ENCODE data around the gene ITPRID1. TPM values are rescaled to one million over a fixed set of nuclear protein-coding genes. Genes with fewer than 3 reads are reported as not detected.
A peak's percentile ranks its signal among the peaks of the same experiment; 100 is the strongest.

The ITPRID1 gene
- total RNA-seq, 1 experiment from 2014 or later, result not detected

DNA sequence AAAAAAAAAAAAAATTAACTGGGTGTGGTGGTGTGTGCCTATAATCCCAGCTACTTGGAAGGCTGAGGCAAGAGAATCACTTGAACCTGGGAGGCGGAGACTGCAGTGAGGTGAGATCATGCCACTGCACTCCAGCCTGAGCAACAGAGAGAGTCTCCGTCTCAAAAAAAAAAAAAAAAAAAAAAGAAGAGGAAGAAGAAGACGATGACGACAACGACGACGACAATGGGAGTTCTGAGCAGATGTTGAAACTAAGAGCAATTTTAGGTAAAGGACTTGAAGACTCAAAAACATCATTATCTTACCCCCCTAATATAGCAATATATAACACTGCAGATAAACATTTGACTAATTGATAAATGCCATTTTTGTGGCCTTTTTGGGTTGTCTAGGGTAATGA lies 133.6 kb downstream of the ITPRID1 start:
- no peaks in the 10 kb centered on the region for H3K27me3 ChIP-seq (ENCODE audit: control insufficient read depth, insufficient read depth, low read length)
- no peaks in the 10 kb centered on the region for H3K9me3 ChIP-seq (ENCODE audit: control insufficient read depth, insufficient read depth, low read depth, low read length)
- no peak for TF ChIP-seq TCF7L2 (IDR thresholded peaks at IDR 0.05; ENCODE audit: low read depth, low read length)
- no peak for TF ChIP-seq POLR2AphosphoS5 (IDR thresholded peaks at IDR 0.05; ENCODE audit: low read depth, low read length)
- TF ChIP-seq, protein P1, sequence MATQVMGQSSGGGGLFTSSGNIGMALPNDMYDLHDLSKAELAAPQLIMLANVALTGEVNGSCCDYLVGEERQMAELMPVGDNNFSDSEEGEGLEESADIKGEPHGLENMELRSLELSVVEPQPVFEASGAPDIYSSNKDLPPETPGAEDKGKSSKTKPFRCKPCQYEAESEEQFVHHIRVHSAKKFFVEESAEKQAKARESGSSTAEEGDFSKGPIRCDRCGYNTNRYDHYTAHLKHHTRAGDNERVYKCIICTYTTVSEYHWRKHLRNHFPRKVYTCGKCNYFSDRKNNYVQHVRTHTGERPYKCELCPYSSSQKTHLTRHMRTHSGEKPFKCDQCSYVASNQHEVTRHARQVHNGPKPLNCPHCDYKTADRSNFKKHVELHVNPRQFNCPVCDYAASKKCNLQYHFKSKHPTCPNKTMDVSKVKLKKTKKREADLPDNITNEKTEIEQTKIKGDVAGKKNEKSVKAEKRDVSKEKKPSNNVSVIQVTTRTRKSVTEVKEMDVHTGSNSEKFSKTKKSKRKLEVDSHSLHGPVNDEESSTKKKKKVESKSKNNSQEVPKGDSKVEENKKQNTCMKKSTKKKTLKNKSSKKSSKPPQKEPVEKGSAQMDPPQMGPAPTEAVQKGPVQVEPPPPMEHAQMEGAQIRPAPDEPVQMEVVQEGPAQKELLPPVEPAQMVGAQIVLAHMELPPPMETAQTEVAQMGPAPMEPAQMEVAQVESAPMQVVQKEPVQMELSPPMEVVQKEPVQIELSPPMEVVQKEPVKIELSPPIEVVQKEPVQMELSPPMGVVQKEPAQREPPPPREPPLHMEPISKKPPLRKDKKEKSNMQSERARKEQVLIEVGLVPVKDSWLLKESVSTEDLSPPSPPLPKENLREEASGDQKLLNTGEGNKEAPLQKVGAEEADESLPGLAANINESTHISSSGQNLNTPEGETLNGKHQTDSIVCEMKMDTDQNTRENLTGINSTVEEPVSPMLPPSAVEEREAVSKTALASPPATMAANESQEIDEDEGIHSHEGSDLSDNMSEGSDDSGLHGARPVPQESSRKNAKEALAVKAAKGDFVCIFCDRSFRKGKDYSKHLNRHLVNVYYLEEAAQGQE (IDR thresholded peaks at IDR 0.05; ENCODE audit: insufficient read depth in 1 of 2, low read depth in 2 of 2, low read length in 1 of 2), result no peak
- TF ChIP-seq, protein P2, sequence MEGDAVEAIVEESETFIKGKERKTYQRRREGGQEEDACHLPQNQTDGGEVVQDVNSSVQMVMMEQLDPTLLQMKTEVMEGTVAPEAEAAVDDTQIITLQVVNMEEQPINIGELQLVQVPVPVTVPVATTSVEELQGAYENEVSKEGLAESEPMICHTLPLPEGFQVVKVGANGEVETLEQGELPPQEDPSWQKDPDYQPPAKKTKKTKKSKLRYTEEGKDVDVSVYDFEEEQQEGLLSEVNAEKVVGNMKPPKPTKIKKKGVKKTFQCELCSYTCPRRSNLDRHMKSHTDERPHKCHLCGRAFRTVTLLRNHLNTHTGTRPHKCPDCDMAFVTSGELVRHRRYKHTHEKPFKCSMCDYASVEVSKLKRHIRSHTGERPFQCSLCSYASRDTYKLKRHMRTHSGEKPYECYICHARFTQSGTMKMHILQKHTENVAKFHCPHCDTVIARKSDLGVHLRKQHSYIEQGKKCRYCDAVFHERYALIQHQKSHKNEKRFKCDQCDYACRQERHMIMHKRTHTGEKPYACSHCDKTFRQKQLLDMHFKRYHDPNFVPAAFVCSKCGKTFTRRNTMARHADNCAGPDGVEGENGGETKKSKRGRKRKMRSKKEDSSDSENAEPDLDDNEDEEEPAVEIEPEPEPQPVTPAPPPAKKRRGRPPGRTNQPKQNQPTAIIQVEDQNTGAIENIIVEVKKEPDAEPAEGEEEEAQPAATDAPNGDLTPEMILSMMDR (IDR thresholded peaks at IDR 0.05), result no peak
- no peak for TF ChIP-seq SIN3A (IDR thresholded peaks at IDR 0.05; ENCODE audit: borderline replicate concordance, insufficient read depth, low read depth, low read length)
- intact Hi-C loops (cut with micrococcal nuclease; ENCODE audit: unreplicated experiment) (no loop called here), in situ Hi-C loops (cut with HindIII; ENCODE audit: low pct_unique_long_range_greater_than_20kb, low sequenced_read_pairs) (no loop called here)
- ChIA-PET POLR2A (no interaction called here), CTCF (no interaction called here)
- no TSS peak for BruUV-seq (replicated peaks)
- no peaks in the 10 kb centered on the region for H3K36me3 ChIP-seq (ENCODE audit: control insufficient read depth, insufficient read depth, low read length)
- ATAC-seq (no peak), DNase-seq (ENCODE audit: low read depth, low spot score) (no peak)
- no peaks in the 10 kb centered on the region for H3K4me1 ChIP-seq (ENCODE audit: control insufficient read depth, insufficient read depth, low read length)
- H3K4me3 ChIP-seq (ENCODE audit: low read depth in 2 of 2, low read length in 2 of 2), result no peak overlapping the region
- H3K27ac ChIP-seq (ENCODE audit: low read length), result no peak overlapping the region

DNA sequence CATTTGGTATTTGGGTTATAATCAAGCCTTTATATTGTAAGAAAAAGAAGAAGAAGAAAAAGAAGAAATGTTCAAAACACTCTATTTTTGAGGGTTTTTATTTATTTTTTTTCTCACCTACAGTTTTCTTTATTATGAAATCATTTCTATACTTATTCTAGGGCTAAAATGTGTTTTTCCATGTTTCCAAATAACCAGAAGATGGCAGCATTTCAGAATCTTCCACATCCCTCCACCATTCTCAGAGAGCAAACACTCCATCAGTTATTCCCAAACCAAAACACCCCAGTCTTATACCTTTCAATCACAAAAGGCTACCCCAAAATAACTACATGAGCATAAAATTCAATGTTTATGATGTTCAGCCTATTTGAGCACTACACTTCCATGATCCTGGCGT lies 134.4 kb downstream of the ITPRID1 start:
- CTCF ChIA-PET, result no interaction called here
- Histone ChIP-seq H3K36me3 (ENCODE audit: control insufficient read depth, insufficient read depth, low read length) (no peaks in the 10 kb centered on the region), H3K4me1 (ENCODE audit: control insufficient read depth, insufficient read depth, low read length) (no peaks in the 10 kb centered on the region), H3K9me3 (ENCODE audit: control insufficient read depth, insufficient read depth, low read depth, low read length) (no peaks in the 10 kb centered on the region), H3K4me3 (ENCODE audit: low read depth in 2 of 2, low read length in 2 of 2) (no peak overlapping the region), H3K27me3 (ENCODE audit: control insufficient read depth, insufficient read depth, low read length) (no peaks in the 10 kb centered on the region), H3K27ac (ENCODE audit: low read length) (no peak overlapping the region)
- BruUV-seq (replicated peaks), result no TSS peak
- in situ Hi-C loops (cut with HindIII; ENCODE audit: low pct_unique_long_range_greater_than_20kb, low sequenced_read_pairs) (no loop called here), intact Hi-C loops (cut with micrococcal nuclease; ENCODE audit: unreplicated experiment) (loop anchor here (1.0 kb wide), 1 partner anchor 88 kb away; no protein-coding TSS in a partner anchor)
- no peak for ATAC-seq
- POLR2A ChIA-PET, result no interaction called here
- DNase-seq (ENCODE audit: low read depth, low spot score), result no peak
- TF ChIP-seq SIN3A (IDR thresholded peaks at IDR 0.05; ENCODE audit: borderline replicate concordance, insufficient read depth, low read depth, low read length) (no peak), POLR2AphosphoS5 (IDR thresholded peaks at IDR 0.05; ENCODE audit: low read depth, low read length) (no peak), TCF7L2 (IDR thresholded peaks at IDR 0.05; ENCODE audit: low read depth, low read length) (no peak)
- TF ChIP-seq, protein P1 (IDR thresholded peaks at IDR 0.05; ENCODE audit: insufficient read depth in 1 of 2, low read depth in 2 of 2, low read length in 1 of 2), result no peak
- TF ChIP-seq, protein P2 (IDR thresholded peaks at IDR 0.05), result 0 out of 2 replicates have a peak, but pooled peaks have one; percentile 5
